GM23248 (cell line): ENCODE measurements around the gene KRTAP10-9.

ENCODE experiments used
- EZH2 ChIP-seq: fragments of 200-600 bp; sonication (generic); IDR thresholded peaks from 2 replicates; pipeline ENCODE4 v1.6.1; 2018; ENCODE audit warnings: antibody characterized with exemption, mild to moderate bottlenecking; ENCODE audit not compliant: insufficient read depth, poor library complexity, severe bottlenecking
- EZH2phosphoT487 ChIP-seq: fragments of 200-600 bp; sonication (generic); IDR thresholded peaks from 2 replicates; pipeline ENCODE4 v1.6.1; 2018; ENCODE audit warnings: antibody characterized with exemption, moderate library complexity, mild to moderate bottlenecking, low read depth; ENCODE audit not compliant: insufficient read depth

- no peak for TF ChIP-seq EZH2
- no peak for TF ChIP-seq EZH2phosphoT487
Observed at GRCh38 chr21:44650973-44651675, 24.2 kb downstream of the KRTAP10-9 start.
